SU-DHL-6 (cell line): ENCODE data around the gene HJURP.

Experiments
- H2AFZ ChIP-seq: fragments of 200-600 bp; sonication (generic); 2 replicates; pipeline ENCODE4 v1.6.1; 2014; ENCODE audit warnings: low read depth, mild to moderate bottlenecking, moderate library complexity, mixed read lengths, antibody characterized with exemption, low read length; ENCODE audit not compliant: severe bottlenecking
- H3F3A ChIP-seq: fragments of 200-600 bp; shearing (Covaris generic); 2 replicates; pipeline ENCODE4 v1.6.0; 2016; ENCODE audit warnings: antibody characterized with exemption, mild to moderate bottlenecking; ENCODE audit not compliant: insufficient read depth
- H3K27ac ChIP-seq: fragments of 200-600 bp; sonication (generic); 2 replicates; pipeline ENCODE4 v1.5.1; 2016; ENCODE audit warnings: low read depth, mild to moderate bottlenecking, low read length, moderate library complexity, mixed read lengths
- H3K27me3 ChIP-seq: fragments of 200-600 bp; sonication (generic), shearing (Covaris generic); 2 replicates; pipeline ENCODE4 v1.6.0; 2014; ENCODE audit warnings: mild to moderate bottlenecking, low read length
- H3K36me3 ChIP-seq: fragments of 200-600 bp; sonication (generic); 2 replicates; pipeline ENCODE4 v1.6.1; 2014; ENCODE audit warnings: mild to moderate bottlenecking, low read length, mixed read lengths
- H3K4me2 ChIP-seq: fragments of 300-600, 200-600 bp; shearing (Covaris generic), sonication (generic); 2 replicates; pipeline ENCODE4 v1.6.0; 2014; ENCODE audit warnings: low read length, low read depth, mild to moderate bottlenecking; ENCODE audit not compliant: poor library complexity, severe bottlenecking
- H3K4me3 ChIP-seq: fragments of 200-600 bp; sonication (generic); 2 replicates; pipeline ENCODE4 v1.5.1; 2014; ENCODE audit warnings: antibody characterized with exemption, low read length, mild to moderate bottlenecking, mixed read lengths; ENCODE audit not compliant: insufficient read depth, poor library complexity, severe bottlenecking
- H3K79me2 ChIP-seq: fragments of 200-600 bp; sonication (generic); 2 replicates; pipeline ENCODE4 v1.6.1; 2014; ENCODE audit warnings: mild to moderate bottlenecking, low read length, moderate library complexity; ENCODE audit not compliant: insufficient read depth
- H3K9ac ChIP-seq: fragments of 200-600 bp; sonication (generic); 2 replicates; pipeline ENCODE4 v1.7.0; 2014; ENCODE audit warnings: mild to moderate bottlenecking, low read length
- H3K9me2 ChIP-seq: fragments of 200-600 bp; sonication (generic); replicated peaks from 2 replicates; pipeline ENCODE4 v1.6.1; 2014; ENCODE audit warnings: low read length; ENCODE audit not compliant: insufficient read depth
- H3K9me3 ChIP-seq: fragments of 200-600 bp; sonication (generic); 2 replicates; pipeline ENCODE4 v1.6.1; 2014; ENCODE audit warnings: low read length, mixed read lengths; ENCODE audit not compliant: insufficient read depth
- H4K20me1 ChIP-seq: fragments of 200-600 bp; sonication (generic); 2 replicates; pipeline ENCODE4 v1.6.1; 2014; ENCODE audit warnings: low read depth, mild to moderate bottlenecking, antibody characterized with exemption, low read length, moderate library complexity, mixed read lengths
- CTCF ChIP-seq: fragments of 200-600 bp; sonication (generic); IDR thresholded peaks from one replicate; pipeline ENCODE4 v1.5.1; 2017; ENCODE audit warnings: antibody characterized with exemption, mild to moderate bottlenecking, low read length, moderate library complexity; ENCODE audit not compliant: insufficient read depth, poor library complexity, severe bottlenecking
- EZH2phosphoT487 ChIP-seq: fragments of 200-600 bp; sonication (generic), shearing (Covaris generic); conservative IDR thresholded peaks from 2 replicates; pipeline ENCODE4 v1.6.1; 2018; ENCODE audit warnings: mild to moderate bottlenecking, antibody characterized with exemption, low read length, moderate library complexity, mixed read lengths

Gene HJURP

GRCh38 chr2:233802132-233802815 lies 52.1 kb downstream of the HJURP start:
- H3K27me3 ChIP-seq = no peaks in the 10 kb centered on the region
- TF ChIP-seq EZH2phosphoT487 (no peak), CTCF (no peak)
- H4K20me1 ChIP-seq = no peaks in the 10 kb centered on the region
- H3K79me2 ChIP-seq = no peaks in the 10 kb centered on the region
- H3K36me3 ChIP-seq = no peaks in the 10 kb centered on the region
- H2AFZ ChIP-seq = no peak overlapping the region
- no peak overlapping the region for H3K9ac ChIP-seq
- no peaks in the 10 kb centered on the region for H3K9me2 ChIP-seq
- no peak overlapping the region for H3K4me3 ChIP-seq
- no peaks in the 10 kb centered on the region for H3K9me3 ChIP-seq
- no peak overlapping the region for H3K27ac ChIP-seq
- H3K4me2 ChIP-seq = no peak overlapping the region
- no peaks in the 10 kb centered on the region for H3F3A ChIP-seq

GRCh38 chr2:233801357-233802131 lies 52.8 kb downstream of the HJURP start:
- Histone ChIP-seq H3K4me2 (no peak overlapping the region), H4K20me1 (no peaks in the 10 kb centered on the region), H3K79me2 (no peaks in the 10 kb centered on the region), H3K36me3 (no peaks in the 10 kb centered on the region), H3K27me3 (no peaks in the 10 kb centered on the region), H3K9me3 (no peaks in the 10 kb centered on the region), H2AFZ (no peak overlapping the region), H3K9me2 (no peaks in the 10 kb centered on the region), H3K9ac (no peak overlapping the region), H3F3A (no peaks in the 10 kb centered on the region), H3K4me3 (no peak overlapping the region), H3K27ac (no peak overlapping the region)
- no peak for TF ChIP-seq CTCF
- TF ChIP-seq EZH2phosphoT487 = no peak

- Histone ChIP-seq H3K36me3 (no peaks in the 10 kb centered on the region), H3K27me3 (no peaks in the 10 kb centered on the region), H3F3A (no peaks in the 10 kb centered on the region), H2AFZ (no peak overlapping the region), H3K9me3 (no peaks in the 10 kb centered on the region), H4K20me1 (no peaks in the 10 kb centered on the region), H3K4me2 (no peak overlapping the region), H3K9ac (no peak overlapping the region), H3K79me2 (no peaks in the 10 kb centered on the region), H3K9me2 (no peaks in the 10 kb centered on the region), H3K4me3 (no peak overlapping the region), H3K27ac (no peak overlapping the region)
- TF ChIP-seq CTCF = no peak
- TF ChIP-seq EZH2phosphoT487 = no peak
These were observed 54.1 kb downstream of the HJURP start for GRCh38 chr2:233800208-233800607.
